Osteocyte (in vitro differentiated cells): ENCODE results near the gene NBPF4. TPM values are rescaled to one million over a fixed set of nuclear protein-coding genes. Genes with fewer than 3 reads are reported as not detected.
"Not testable (repeated sequence)": the region's sequence is repeated elsewhere in the genome, so short reads cannot be mapped to it uniquely, and the experiment has no call there.

Source experiments
- DNase-seq: peaks from one replicate; pipeline ENCODE4 v3.0.0; 2021; ENCODE audit warnings: mixed read lengths; ENCODE audit not compliant: unreplicated experiment; ENCODE audit errors: extremely low spot score
- H3K27ac Mint-ChIP-seq: one replicate; pipeline ENCODE4 v1.8.0; 2021; ENCODE audit warnings: mild to moderate bottlenecking, mixed read lengths; ENCODE audit not compliant: unreplicated experiment
- H3K27me3 Mint-ChIP-seq: one replicate; pipeline ENCODE4 v1.8.0; 2021; ENCODE audit warnings: mixed read lengths; ENCODE audit not compliant: unreplicated experiment
- H3K36me3 Mint-ChIP-seq: one replicate; pipeline ENCODE4 v1.8.0; 2021; ENCODE audit warnings: mixed read lengths; ENCODE audit not compliant: unreplicated experiment
- H3K4me1 Mint-ChIP-seq: one replicate; pipeline ENCODE4 v1.8.0; 2021; ENCODE audit warnings: mixed read lengths; ENCODE audit not compliant: unreplicated experiment
- H3K4me3 Mint-ChIP-seq: one replicate; pipeline ENCODE4 v1.8.0; 2021; ENCODE audit warnings: mild to moderate bottlenecking, moderate library complexity, mixed read lengths; ENCODE audit not compliant: unreplicated experiment
- H3K9me3 Mint-ChIP-seq: one replicate; pipeline ENCODE4 v1.8.0; 2021; ENCODE audit warnings: mixed read lengths; ENCODE audit not compliant: unreplicated experiment
- total RNA-seq: library from RNA; stranded (reverse); gene quantifications from 2 replicates; pipeline ENCODE4 v1.2.1, GENCODE V29; 2021
- TF ChIP-seq, protein P1 (sequence below): fragments of 200-600 bp; sonication (generic); IDR thresholded peaks from 2 replicates; pipeline ENCODE4 v1.5.0; 2021; ENCODE audit warnings: antibody characterized with exemption, mild to moderate bottlenecking, moderate library complexity

NBPF4 gene
- total RNA-seq, 1 donor from 2014 or later, result not detected

DNA sequence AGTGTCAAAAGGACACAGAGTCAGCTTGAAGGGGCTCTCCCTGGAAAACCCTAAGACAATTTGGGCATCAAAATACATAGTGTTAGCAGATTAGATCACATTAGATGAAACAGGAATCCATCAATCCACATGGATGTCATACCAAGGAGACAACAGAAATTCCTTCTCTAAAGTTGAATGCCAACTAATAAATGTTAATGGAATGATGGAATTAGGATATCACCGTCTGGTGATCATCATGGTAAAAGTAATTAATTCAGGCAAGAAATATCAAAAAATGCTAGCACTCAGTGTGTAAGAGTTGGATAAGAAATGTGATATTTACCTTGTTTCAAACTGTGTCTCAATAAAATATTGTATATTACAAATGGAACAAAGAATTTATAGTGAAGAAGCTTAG is 32.9 kb downstream of the NBPF4 start:
- Mint-ChIP-seq H3K36me3 (no peaks in the 10 kb centered on the region), H3K27ac (no peak overlapping the region), H3K4me3 (no peak overlapping the region), H3K9me3 (no peaks in the 10 kb centered on the region), H3K27me3 (peaks cover 57% of the 10 kb centered on the region), H3K4me1 (peaks cover 4% of the 10 kb centered on the region)
- TF ChIP-seq, protein P1, sequence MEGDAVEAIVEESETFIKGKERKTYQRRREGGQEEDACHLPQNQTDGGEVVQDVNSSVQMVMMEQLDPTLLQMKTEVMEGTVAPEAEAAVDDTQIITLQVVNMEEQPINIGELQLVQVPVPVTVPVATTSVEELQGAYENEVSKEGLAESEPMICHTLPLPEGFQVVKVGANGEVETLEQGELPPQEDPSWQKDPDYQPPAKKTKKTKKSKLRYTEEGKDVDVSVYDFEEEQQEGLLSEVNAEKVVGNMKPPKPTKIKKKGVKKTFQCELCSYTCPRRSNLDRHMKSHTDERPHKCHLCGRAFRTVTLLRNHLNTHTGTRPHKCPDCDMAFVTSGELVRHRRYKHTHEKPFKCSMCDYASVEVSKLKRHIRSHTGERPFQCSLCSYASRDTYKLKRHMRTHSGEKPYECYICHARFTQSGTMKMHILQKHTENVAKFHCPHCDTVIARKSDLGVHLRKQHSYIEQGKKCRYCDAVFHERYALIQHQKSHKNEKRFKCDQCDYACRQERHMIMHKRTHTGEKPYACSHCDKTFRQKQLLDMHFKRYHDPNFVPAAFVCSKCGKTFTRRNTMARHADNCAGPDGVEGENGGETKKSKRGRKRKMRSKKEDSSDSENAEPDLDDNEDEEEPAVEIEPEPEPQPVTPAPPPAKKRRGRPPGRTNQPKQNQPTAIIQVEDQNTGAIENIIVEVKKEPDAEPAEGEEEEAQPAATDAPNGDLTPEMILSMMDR, result no peak
- DNase-seq, result no peak

DNA sequence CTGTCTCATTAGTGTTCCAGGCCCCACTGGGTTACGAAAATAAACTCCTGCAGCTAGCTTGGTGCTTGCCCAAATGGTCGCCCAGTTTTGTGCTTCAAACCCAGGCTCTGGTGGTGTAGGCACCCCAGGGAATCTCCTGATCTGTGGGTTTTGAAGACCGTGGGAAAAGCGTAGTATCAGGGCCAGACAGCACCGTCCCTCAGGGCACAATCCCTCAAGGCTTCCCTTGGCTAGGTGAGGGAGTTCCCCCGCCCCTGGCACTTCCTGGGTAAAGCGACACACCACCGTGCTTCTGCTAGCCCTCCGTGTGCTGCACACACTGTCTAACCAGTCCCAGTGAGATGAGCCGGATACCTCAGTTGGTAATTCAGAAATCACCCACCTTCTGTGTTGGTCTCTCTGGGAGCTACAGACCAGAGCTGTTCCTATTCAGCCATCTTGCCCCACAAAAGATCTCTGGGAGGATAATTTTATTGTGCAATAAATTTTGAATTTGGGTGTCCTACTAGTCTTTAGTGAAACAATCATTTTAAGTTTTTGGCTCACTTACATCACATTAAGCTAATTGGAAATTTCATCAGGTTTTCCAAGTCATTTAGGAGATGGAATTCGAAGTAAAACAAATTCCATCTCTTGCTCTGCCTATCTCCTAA is 34.3 kb downstream of the NBPF4 start:
- peaks cover 5% of the 10 kb centered on the region for H3K36me3 Mint-ChIP-seq
- H3K4me1 Mint-ChIP-seq, result peaks cover 4% of the 10 kb centered on the region
- no peak overlapping the region for H3K27ac Mint-ChIP-seq
- H3K27me3 Mint-ChIP-seq, result peaks cover 64% of the 10 kb centered on the region
- no peak for DNase-seq
- TF ChIP-seq, protein P1, result no peak
- H3K9me3 Mint-ChIP-seq, result peaks cover 6% of the 10 kb centered on the region
- no peak overlapping the region for H3K4me3 Mint-ChIP-seq

DNA sequence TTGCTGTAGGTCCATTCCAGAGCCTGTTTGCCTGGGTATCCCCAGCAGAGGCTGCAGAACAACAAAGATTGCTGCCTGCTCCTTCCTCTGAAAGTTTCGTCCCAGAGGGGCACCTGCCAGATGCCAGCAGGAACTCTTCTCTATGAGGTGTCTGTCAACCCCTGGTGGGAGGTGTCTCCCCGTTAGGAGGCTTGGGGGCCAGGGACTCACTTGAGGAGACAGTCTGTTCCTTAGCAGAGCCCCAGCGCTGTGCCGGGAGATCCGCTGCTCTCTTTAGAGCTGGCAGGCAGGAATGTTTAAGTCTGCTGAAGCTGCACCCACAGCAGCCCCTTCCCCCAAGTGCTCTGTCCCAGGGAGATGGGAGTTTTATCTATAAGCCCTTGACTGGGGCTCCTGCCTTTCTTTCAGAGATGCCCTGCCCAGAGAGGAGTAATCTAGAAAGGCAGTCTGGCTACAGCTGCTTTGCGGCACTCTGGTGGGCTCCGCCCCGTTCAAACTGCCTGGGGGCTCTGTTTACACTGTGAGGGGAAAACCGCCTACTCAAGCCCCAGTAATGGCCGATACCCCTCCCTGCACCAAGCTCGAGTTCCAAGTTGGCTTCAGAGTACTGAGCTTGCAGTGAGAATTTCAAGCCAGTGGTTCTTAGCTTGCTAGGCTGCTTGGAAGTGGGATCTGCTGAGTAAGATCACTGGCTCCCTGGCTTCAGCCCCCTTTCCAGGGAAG is 35.0 kb downstream of the NBPF4 start:
- peaks cover 5% of the 10 kb centered on the region for H3K36me3 Mint-ChIP-seq

DNA sequence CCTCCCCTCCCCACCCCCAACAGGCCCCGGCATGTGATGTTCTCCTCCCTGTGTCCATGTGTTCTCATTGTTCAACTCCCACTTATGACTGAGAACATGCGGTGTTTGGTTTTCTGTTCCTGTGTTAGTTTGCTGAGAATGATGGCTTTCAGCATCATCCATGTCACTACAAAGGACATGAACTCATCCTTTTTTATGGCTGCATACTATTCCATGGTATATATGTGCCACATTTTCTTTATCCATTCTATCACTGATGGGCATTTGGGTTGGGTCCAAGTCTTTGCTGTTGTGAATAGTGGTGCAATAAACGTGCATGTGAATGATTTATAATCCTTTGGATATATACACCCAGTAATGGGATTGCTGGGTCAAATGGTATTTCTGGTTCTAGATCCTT is 40.3 kb downstream of the NBPF4 start:
- Mint-ChIP-seq H3K27me3 (peaks cover 32% of the 10 kb centered on the region), H3K4me1 (peaks cover 16% of the 10 kb centered on the region), H3K9me3 (peaks cover 11% of the 10 kb centered on the region)
- not testable (repeated sequence) for DNase-seq, H3K36me3 Mint-ChIP-seq, H3K4me3 Mint-ChIP-seq, H3K27ac Mint-ChIP-seq

More for the DNA sequence above, 35.0 kb downstream of the NBPF4 start:
- Mint-ChIP-seq H3K27ac (no peak overlapping the region), H3K4me3 (no peak overlapping the region), H3K4me1 (peaks cover 4% of the 10 kb centered on the region), H3K9me3 (peaks cover 11% of the 10 kb centered on the region), H3K27me3 (peaks cover 64% of the 10 kb centered on the region)
- DNase-seq, result no peak
- TF ChIP-seq, protein P1, result no peak

DNA sequence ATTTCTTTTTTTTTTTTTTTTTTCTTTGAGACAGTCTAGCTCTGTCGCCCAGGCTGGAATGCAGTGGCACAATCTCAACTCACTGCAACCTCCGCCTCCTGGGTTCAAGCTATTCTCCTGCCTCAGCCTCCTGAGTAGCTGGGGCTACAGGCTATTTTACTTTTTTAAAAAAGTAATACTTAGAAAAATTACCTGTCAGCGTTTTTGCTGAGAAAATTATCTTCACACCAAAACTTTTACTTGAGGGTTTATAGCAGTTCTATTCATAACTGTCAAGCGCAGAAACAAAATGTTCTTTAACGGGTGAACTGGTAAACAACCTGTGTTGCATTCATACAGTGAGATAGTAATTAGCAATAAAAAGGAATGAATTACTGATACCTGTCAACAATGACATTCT is 42.2 kb downstream of the NBPF4 start:
- H3K4me3 Mint-ChIP-seq, result no peak overlapping the region
- H3K4me1 Mint-ChIP-seq, result peaks cover 32% of the 10 kb centered on the region
- H3K36me3 Mint-ChIP-seq, result peaks cover 18% of the 10 kb centered on the region
- peaks cover 14% of the 10 kb centered on the region for H3K27me3 Mint-ChIP-seq
- no peak for DNase-seq
- H3K27ac Mint-ChIP-seq, result no peak overlapping the region
- peaks cover 11% of the 10 kb centered on the region for H3K9me3 Mint-ChIP-seq
- TF ChIP-seq, protein P1, result no peak
